HL-60 (cell line): ENCODE data around the gene MALAT1.
A peak's percentile ranks its signal among the peaks of the same experiment; 100 is the strongest.

Experiments
- DNase-seq, 2 experiments: peaks; one replicate each; pipeline ENCODE4 v3.0.0-alpha.2; 2010 to 2020; ENCODE audit warnings: low read depth in 1 of 2, low spot score in 1 of 2
- H3K27ac ChIP-seq: fragments of 250-450 bp; sonication (Bioruptor Pico); replicated peaks from 2 replicates; pipeline ENCODE4 v1.5.1; 2020; ENCODE audit warnings: mild to moderate bottlenecking, moderate library complexity
- H3K27me3 ChIP-seq: fragments of 250-450 bp; sonication (Bioruptor Pico); 2 replicates; pipeline ENCODE4 v1.5.1; 2021; ENCODE audit warnings: mild to moderate bottlenecking, moderate library complexity; ENCODE audit not compliant: insufficient read depth, poor library complexity, severe bottlenecking
- H3K4me3 ChIP-seq: replicated peaks from 2 replicates; pipeline ENCODE4 v1.5.1; 2011; ENCODE audit warnings: mild to moderate bottlenecking, control low read depth, low read length; ENCODE audit not compliant: insufficient read depth
- GABPA ChIP-seq: IDR thresholded peaks from 2 replicates; pipeline ENCODE4 v1.6.1; 2012; ENCODE audit warnings: low read depth
- POLR2AphosphoS5 ChIP-seq: IDR thresholded peaks from 2 replicates; pipeline ENCODE4 v1.6.1; 2012; ENCODE audit warnings: low read depth
- SPI1 ChIP-seq: IDR thresholded peaks from 2 replicates; pipeline ENCODE4 v1.6.1; 2012; ENCODE audit warnings: low read depth, mild to moderate bottlenecking, borderline replicate concordance
- TF ChIP-seq, protein P1 (sequence below): IDR thresholded peaks from one replicate; pipeline ENCODE4 v1.5.1; 2011; ENCODE audit warnings: low read length, control low read depth, inconsistent platforms; ENCODE audit not compliant: insufficient read depth
- TF ChIP-seq, protein P2 (sequence below): IDR thresholded peaks from 2 replicates; pipeline ENCODE4 v1.6.1; 2012; ENCODE audit warnings: low read depth; ENCODE audit not compliant: insufficient replicate concordance

MALAT1 gene

DNA sequence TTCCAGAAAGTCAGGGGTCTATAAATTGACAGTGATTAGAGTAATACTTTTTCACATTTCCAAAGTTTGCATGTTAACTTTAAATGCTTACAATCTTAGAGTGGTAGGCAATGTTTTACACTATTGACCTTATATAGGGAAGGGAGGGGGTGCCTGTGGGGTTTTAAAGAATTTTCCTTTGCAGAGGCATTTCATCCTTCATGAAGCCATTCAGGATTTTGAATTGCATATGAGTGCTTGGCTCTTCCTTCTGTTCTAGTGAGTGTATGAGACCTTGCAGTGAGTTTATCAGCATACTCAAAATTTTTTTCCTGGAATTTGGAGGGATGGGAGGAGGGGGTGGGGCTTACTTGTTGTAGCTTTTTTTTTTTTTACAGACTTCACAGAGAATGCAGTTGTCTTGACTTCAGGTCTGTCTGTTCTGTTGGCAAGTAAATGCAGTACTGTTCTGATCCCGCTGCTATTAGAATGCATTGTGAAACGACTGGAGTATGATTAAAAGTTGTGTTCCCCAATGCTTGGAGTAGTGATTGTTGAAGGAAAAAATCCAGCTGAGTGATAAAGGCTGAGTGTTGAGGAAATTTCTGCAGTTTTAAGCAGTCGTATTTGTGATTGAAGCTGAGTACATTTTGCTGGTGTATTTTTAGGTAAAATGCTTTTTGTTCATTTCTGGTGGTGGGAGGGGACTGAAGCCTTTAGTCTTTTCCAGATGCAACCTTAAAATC lies 5.3 kb downstream of the MALAT1 start:
- TF ChIP-seq, protein P1, sequence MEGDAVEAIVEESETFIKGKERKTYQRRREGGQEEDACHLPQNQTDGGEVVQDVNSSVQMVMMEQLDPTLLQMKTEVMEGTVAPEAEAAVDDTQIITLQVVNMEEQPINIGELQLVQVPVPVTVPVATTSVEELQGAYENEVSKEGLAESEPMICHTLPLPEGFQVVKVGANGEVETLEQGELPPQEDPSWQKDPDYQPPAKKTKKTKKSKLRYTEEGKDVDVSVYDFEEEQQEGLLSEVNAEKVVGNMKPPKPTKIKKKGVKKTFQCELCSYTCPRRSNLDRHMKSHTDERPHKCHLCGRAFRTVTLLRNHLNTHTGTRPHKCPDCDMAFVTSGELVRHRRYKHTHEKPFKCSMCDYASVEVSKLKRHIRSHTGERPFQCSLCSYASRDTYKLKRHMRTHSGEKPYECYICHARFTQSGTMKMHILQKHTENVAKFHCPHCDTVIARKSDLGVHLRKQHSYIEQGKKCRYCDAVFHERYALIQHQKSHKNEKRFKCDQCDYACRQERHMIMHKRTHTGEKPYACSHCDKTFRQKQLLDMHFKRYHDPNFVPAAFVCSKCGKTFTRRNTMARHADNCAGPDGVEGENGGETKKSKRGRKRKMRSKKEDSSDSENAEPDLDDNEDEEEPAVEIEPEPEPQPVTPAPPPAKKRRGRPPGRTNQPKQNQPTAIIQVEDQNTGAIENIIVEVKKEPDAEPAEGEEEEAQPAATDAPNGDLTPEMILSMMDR = no peak
- peak; percentile 82 for TF ChIP-seq POLR2AphosphoS5
- no peak for DNase-seq
- Histone ChIP-seq H3K4me3 (peak overlapping the region; percentile 82), H3K27me3 (no peaks in the 10 kb centered on the region), H3K27ac (peak overlapping the region; percentile 100)

DNA sequence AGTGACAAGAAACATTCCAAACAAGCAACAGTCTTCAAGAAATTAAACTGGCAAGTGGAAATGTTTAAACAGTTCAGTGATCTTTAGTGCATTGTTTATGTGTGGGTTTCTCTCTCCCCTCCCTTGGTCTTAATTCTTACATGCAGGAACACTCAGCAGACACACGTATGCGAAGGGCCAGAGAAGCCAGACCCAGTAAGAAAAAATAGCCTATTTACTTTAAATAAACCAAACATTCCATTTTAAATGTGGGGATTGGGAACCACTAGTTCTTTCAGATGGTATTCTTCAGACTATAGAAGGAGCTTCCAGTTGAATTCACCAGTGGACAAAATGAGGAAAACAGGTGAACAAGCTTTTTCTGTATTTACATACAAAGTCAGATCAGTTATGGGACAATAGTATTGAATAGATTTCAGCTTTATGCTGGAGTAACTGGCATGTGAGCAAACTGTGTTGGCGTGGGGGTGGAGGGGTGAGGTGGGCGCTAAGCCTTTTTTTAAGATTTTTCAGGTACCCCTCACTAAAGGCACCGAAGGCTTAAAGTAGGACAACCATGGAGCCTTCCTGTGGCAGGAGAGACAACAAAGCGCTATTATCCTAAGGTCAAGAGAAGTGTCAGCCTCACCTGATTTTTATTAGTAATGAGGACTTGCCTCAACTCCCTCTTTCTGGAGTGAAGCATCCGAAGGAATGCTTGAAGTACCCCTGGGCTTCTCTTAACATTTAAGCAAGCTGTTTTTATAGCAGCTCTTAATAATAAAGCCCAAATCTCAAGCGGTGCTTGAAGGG lies 6.0 kb downstream of the MALAT1 start:
- H3K27me3 ChIP-seq = no peaks in the 10 kb centered on the region
- peak overlapping the region; percentile 82 for H3K4me3 ChIP-seq
- peak overlapping the region; percentile 100 for H3K27ac ChIP-seq
- no peak for TF ChIP-seq SPI1
- TF ChIP-seq GABPA = no peak
- TF ChIP-seq, protein P1 = no peak
- TF ChIP-seq, protein P2, sequence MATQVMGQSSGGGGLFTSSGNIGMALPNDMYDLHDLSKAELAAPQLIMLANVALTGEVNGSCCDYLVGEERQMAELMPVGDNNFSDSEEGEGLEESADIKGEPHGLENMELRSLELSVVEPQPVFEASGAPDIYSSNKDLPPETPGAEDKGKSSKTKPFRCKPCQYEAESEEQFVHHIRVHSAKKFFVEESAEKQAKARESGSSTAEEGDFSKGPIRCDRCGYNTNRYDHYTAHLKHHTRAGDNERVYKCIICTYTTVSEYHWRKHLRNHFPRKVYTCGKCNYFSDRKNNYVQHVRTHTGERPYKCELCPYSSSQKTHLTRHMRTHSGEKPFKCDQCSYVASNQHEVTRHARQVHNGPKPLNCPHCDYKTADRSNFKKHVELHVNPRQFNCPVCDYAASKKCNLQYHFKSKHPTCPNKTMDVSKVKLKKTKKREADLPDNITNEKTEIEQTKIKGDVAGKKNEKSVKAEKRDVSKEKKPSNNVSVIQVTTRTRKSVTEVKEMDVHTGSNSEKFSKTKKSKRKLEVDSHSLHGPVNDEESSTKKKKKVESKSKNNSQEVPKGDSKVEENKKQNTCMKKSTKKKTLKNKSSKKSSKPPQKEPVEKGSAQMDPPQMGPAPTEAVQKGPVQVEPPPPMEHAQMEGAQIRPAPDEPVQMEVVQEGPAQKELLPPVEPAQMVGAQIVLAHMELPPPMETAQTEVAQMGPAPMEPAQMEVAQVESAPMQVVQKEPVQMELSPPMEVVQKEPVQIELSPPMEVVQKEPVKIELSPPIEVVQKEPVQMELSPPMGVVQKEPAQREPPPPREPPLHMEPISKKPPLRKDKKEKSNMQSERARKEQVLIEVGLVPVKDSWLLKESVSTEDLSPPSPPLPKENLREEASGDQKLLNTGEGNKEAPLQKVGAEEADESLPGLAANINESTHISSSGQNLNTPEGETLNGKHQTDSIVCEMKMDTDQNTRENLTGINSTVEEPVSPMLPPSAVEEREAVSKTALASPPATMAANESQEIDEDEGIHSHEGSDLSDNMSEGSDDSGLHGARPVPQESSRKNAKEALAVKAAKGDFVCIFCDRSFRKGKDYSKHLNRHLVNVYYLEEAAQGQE = no peak
- TF ChIP-seq POLR2AphosphoS5 = no peak; the same call in none of the 2 replicates
- peak in 1 of 2 experiments; percentile 46 for DNase-seq

DNA sequence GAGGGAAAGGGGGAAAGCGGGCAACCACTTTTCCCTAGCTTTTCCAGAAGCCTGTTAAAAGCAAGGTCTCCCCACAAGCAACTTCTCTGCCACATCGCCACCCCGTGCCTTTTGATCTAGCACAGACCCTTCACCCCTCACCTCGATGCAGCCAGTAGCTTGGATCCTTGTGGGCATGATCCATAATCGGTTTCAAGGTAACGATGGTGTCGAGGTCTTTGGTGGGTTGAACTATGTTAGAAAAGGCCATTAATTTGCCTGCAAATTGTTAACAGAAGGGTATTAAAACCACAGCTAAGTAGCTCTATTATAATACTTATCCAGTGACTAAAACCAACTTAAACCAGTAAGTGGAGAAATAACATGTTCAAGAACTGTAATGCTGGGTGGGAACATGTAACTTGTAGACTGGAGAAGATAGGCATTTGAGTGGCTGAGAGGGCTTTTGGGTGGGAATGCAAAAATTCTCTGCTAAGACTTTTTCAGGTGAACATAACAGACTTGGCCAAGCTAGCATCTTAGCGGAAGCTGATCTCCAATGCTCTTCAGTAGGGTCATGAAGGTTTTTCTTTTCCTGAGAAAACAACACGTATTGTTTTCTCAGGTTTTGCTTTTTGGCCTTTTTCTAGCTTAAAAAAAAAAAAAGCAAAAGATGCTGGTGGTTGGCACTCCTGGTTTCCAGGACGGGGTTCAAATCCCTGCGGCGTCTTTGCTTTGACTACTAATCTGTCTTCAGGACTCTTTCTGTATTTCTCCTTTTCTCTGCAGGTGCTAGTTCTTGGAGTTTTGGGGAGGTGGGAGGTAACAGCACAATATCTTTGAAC lies 6.8 kb downstream of the MALAT1 start:
- H3K27me3 ChIP-seq = no peaks in the 10 kb centered on the region
- H3K27ac ChIP-seq = peak overlapping the region; percentile 100
- peak in 1 of 2 experiments; percentile 38 for DNase-seq
- H3K4me3 ChIP-seq = peak overlapping the region; percentile 82; the same call in 1 of the 2 replicates
- TF ChIP-seq GABPA (no peak), POLR2AphosphoS5 (peak; percentile 87), SPI1 (no peak)
- TF ChIP-seq, protein P1 = no peak
- TF ChIP-seq, protein P2 = no peak
